ENCODE data around the gene TLL1.

DNA sequence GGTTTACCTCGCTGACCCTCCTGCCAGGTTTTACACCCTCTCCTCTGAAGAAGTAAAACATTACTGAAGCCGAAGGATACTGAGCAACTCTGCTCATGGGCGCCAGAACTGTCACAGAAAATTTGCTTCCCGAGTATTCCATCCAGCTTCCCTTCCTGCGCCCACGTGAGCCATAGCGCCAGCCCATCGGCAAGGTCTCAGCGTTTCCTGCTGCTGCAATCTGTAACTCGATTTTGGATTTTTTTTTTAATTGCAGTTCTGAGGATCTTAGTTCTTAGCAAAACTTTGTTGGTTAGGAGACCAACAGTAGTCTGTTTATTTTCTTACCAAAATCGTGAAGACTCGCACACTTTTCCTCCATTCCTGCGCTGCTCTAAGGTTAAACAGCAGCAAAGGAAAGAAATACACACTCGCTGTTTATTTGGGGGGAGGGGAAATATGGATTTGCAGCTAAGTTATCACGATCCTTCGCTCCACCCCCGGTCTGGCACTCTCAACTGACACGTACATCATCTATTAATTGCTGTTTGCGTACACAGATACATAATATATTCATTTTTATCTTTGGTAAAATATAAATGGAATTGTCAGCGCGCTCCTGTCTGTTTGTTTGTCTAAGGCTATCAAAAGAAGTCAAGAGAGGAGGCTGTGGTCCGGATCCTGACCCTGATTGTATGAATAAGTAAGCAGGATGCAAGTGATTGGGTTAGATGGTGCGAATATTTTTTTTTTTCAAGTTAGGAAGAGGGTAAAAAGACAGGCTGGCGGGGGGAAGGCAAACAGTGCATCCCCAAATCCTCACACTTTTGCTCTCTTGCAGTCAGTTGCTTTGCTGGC is at the start of gene TLL1:
- TF ChIP-seq, protein P1, sequence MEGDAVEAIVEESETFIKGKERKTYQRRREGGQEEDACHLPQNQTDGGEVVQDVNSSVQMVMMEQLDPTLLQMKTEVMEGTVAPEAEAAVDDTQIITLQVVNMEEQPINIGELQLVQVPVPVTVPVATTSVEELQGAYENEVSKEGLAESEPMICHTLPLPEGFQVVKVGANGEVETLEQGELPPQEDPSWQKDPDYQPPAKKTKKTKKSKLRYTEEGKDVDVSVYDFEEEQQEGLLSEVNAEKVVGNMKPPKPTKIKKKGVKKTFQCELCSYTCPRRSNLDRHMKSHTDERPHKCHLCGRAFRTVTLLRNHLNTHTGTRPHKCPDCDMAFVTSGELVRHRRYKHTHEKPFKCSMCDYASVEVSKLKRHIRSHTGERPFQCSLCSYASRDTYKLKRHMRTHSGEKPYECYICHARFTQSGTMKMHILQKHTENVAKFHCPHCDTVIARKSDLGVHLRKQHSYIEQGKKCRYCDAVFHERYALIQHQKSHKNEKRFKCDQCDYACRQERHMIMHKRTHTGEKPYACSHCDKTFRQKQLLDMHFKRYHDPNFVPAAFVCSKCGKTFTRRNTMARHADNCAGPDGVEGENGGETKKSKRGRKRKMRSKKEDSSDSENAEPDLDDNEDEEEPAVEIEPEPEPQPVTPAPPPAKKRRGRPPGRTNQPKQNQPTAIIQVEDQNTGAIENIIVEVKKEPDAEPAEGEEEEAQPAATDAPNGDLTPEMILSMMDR (IDR thresholded peaks at IDR 0.05): no peak
- no peak for TF ChIP-seq POLR2A (IDR thresholded peaks at IDR 0.05)
